ENCODE results near the gene LDLRAP1.

GRCh38 chr1:25522031-25522655, 21.3 kb upstream of the LDLRAP1 start:
- TF ChIP-seq POLR2A (IDR thresholded peaks at IDR 0.05; ENCODE audit: low read depth, low read length) (no peak), POLR2AphosphoS5 (IDR thresholded peaks at IDR 0.05; ENCODE audit: low read depth, low read length) (no peak), PAX5 (IDR thresholded peaks at IDR 0.05; ENCODE audit: insufficient read depth, low read length, severe bottlenecking) (no peak), SPI1 (IDR thresholded peaks at IDR 0.05; ENCODE audit: low read depth, low read length) (no peak), TAF1 (IDR thresholded peaks at IDR 0.05; ENCODE audit: low read depth, low read length) (no peak)

Data from GM12891 (cell line).